Skin of body (tissue), 2 donors: Measurements from ENCODE around the gene FUT9. TPM values are rescaled to one million over a fixed set of nuclear protein-coding genes. Genes with fewer than 3 reads are reported as not detected.

ENCODE experiments used
- DNase-seq: peaks from one replicate; lab custom pipeline; 2025; lab: John Stamatoyannopoulos, UW
- total RNA-seq: library from RNA; depleted of rRNA; stranded (reverse); fragments of >200 nt; gene quantifications from one replicate; pipeline ENCODE4 v1.2.3, GENCODE V29; 2014

FUT9 gene
- 0.10 TPM for total RNA-seq

DNA sequence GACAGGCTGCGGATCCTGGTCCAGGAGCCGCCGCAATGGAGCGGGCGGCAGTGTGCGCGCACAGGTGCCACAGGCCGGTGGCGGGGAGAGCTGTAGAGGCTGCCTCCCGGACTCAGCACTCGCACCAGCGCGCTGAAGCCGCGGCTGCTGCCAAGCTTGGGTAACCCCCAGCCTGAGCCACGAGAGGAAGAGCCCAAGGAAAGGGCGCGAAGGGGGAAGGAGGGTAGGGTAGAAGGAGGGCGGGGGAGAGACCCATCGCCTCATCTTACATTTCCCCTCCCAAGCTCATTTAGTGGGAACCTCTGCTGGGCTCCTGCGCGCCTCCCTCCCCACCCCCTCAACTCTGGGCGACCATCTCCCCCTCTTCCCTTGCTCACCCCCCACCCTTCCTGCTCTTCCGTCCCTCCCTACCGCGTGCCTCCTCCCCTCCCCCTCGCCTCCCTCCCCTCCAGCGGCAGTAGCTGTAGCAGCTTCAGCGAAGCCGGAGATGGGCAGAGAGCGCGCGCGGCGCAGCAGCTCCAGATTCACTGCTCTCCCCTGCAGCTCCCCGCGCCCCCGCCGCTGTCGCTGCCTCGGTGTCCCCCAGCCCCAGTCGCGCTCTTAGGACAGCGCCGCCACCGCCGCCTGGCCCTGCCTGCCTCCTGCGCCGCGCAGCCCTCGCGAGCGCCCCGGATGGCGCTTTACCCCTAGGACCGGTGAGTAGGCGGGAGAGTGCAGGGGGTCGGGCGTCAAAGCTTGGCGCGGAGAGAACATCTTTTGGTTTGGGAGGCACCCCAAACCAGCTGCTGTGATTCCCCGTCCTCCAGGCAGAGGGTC lies at the start of gene FUT9:
Gene FUT9, plus strand, starts transcription at position 457 of the 816 bp plus-strand sequence. CDS start 187,182 bp downstream, outside the sequence.
- DNase-seq: no peak

DNA sequence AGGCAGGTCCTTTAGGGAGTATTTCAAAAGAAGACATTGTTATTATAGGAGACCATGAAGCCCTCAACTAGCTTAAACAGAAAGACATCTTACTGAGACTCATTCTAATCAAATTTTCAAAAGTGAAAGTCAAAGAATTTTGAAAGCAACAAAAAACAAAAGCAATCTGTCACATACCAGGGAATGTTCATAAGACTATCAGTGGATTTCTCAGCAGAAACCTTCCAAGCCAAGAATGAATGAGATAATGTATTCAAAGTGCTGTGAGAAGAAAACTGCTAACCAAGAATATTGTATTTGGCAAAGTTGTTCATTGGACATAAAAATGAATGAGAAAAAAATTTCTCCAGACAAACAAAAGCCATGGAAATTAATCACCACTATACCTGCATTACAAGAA lies 48.2 kb upstream of the FUT9 start:
- DNase-seq: no peak

GRCh38 chr6:95973976-95974375 lies 41.8 kb upstream of the FUT9 start:
- DNase-seq: no peak

DNA sequence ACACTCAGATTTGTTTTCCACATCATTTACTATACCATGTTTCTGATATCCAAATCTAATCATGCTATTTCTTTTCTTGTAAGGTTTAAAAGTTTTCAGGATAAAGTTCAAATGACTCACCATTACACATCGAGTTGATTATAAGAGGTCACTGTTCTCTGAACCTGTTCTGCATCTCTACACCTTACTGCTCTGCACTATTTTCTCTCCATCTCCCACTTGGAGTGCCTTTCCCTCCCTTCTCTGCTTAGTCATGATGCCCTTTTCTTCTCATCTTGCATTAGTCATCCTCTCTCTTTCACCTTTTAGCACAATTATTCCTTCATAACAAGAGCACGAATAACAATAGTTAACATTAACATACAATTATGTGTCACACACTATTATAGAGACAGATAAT lies 37.5 kb upstream of the FUT9 start:
- no peak for DNase-seq

DNA sequence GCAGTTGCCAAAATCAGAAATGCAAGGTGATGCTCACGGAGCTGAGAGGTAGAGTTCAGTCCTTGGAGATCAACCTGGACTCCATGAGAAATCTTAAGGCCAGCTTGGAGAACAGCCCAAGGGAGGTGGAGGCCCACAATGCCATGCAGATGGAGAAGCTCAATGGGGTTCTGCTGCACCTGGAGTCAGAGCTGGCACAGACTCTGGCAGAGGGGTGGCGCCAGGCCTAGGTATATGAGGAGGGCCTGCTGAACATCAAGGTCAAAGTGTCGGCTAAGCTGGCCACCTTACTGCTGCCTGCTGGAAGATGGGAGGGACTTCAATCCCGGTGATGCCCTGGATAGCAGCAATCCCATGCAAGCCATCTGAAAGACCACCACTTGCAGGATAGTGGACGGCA lies 23.9 kb upstream of the FUT9 start:
- no peak for DNase-seq

GRCh38 chr6:95994151-95994550 lies 21.6 kb upstream of the FUT9 start:
- DNase-seq: no peak

DNA sequence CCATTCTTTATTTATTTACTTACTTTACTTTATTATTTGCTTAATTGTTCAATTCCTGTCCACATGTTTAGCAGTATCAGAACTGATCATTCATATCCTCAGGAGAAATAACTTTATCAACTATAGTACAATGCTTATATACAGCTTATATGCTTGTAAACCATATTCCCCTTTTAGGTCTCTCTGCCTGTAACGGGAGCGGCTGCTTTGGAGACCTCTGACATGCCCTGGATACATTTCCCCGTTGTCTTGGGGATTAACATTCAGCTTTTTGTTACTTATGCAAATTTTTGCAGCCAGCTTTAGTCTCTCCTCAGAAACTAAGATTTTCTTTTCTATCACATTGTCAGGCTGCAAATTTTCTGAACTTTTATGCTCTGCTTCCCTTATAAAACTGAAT lies 17.6 kb upstream of the FUT9 start:
- no peak for DNase-seq

GRCh38 chr6:96001891-96002575 lies 13.7 kb upstream of the FUT9 start:
- DNase-seq: no peak

GRCh38 chr6:96002576-96002910 lies 13.2 kb upstream of the FUT9 start:
- no peak for DNase-seq

DNA sequence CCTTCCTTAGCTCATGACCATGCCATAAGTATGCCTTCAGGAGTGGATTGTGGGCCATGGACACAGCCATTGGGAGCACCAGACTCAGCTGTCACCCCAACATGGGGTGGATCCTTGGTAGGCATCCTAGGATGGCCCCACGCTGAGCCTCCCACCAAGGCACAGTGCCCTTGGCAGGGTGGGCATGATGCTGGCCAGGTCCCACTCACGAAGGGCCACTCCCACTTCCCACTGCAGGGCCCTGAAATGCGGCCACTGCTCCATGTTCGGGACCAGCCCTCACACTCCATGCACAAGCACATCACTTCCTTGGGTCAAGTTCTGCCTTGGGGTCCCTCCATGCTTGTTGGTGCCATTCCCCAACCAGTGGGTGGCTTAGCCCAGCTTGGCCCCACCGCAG lies 12.9 kb upstream of the FUT9 start:
- DNase-seq: no peak

GRCh38 chr6:96007663-96008062 lies 8.1 kb upstream of the FUT9 start:
- no peak for DNase-seq

DNA sequence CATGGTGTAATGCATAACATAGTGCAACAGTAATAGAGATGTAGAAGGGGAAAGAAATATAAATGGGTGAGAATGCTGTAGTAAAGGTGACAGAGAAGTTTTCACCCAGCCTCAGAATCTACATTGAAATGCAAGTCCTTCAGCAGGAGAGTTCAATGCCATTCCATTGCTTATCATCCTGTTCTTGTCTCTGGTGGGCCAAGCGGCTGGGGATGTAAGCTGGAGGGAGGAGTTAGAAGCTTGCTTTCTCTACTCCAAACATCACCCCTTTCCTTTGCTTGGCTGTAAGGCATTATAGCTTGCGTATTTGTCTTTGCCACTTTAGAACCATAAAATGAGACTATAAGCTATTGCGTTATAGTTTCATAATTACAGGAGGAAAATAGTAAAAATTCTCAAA lies 2.2 kb upstream of the FUT9 start:
- DNase-seq: no peak

DNA sequence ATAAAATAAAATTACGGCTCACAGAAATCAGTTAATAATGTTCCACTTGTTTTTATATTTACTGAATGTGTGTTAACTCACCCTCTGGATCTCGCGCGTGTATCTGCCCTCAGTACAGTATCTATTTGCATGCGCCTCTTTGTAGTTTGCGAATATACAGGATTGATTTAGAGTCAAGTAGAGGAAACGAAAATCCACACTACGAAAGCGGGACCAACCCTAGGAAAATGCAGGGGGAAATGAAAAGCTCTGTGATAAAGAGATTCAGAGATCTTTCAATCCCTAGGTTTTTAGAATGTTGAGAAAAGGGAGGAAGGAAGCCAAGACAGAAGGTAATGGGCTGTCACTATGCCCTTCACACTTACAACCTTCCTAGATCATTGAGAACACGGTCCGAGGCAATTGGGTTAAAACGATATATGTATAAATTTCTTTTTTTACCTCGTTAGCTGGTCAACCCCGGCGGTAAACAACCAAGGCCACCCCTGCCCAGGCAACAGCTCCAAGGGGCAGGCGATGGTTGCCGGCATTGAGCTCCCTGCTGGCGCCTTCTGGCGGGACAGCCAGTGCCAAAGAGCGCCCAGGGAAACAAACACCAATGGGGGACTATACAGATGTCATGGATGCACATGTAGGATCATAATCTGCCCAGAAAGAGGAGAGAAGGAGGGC lies 792 bp upstream of the FUT9 start:
- no peak for DNase-seq

DNA sequence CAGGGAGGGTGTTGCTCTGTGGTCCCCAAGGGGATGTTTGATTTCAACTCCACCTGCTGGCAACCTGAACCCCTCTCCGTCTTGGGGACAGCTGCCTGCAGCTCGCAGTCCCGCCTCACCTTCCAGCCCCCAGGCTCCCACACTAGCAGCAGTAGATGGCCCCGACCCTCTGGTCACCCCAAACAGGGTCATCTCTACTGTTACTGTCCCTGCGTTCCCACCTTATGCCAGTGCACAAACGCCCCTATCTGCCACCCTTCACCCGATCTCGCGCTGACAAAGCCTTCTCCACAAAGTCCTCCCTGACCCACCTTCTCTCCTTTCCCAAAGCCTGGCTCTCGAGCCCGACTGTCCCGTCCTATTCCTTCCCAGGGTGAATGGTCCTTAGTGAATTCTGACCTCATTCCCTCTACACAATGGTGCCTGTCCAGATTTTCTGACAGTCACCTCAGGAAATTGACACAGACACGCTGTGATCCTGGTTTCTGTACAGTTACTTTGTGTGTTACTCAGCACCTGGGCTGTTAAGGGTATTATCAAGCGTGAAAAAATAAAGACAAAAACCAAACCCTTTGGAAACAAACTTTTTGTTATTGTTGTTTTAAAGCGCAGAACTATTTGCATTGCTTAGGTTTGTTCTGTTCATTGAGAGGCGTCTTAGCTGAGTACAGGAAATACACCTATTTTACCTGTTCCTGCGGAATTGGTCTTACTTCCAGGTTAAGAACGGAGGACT lies 728 bp downstream of the FUT9 start:
- DNase-seq: no peak

DNA sequence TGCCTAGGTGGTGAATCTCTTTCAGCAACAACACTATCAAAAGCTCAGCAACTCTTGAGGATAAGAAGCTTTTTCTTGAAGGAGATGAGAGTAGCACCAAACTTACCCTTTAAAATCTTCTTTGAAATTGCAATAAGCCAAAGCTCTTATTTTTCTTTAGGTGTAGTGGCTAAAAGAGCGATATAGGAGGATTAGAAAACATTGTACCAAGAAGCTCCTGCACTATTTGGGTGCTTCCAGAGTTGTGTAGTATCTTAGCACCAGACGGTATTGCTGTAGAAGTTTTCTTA lies 1.2 kb downstream of the FUT9 start:
- DNase-seq: no peak

DNA sequence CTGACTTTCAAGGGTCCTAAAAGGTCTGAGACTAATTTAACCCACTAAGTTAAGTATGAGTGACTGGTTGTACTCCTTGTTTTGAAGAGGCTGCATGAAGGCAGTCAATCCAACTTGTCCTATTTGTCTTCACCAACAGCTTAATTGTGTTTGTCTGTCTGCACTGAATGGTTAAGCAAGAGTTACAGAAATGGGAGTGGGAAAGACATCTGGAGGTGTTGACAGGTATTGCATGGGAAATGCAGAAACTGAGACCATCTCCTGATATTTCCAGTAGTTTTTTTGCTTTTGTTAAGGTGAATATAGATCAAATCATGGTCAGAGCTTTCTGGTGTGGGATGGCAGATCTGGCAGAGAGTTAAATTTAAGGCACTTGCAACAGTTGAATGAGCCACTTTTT lies 6.5 kb downstream of the FUT9 start:
- no peak for DNase-seq

DNA sequence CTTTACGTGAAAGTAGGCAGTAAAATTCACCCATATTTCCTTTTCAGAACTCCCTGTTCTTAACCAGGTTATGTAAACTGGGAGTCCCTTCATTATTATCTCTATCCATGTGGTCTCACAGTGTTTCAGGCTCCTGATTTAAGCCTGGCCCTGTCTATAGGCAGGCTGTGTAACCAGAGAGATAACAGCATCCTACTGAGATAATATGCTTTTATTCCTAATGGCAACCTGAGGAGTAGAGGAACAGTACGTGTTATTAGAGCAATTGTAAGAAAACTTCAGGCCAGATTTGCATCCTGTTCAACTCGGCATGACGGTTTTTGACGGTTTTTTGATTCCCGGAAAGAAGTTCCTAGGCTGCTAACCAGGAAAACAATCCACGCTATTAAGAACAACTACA lies 16.9 kb downstream of the FUT9 start:
- DNase-seq: no peak

DNA sequence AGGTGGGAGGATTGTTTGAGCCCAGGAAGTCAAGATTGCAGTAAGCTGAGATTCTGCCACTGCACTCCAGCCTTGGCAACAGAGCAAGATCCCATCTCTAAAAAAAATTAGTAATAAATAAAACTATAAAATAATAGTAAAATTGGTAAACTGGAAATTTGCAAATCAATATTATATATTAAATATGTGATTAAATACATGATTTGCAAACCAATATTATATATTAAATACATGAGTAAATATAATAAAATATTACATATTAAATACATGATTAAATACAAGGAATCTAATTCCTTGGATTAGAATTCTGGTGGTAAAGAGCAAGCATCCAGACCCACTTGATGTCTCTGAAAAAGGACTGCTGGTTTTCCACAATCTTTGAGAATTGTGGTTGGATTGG lies 35.8 kb downstream of the FUT9 start:
- no peak for DNase-seq

GRCh38 chr6:96058082-96058481 lies 42.3 kb downstream of the FUT9 start:
- no peak for DNase-seq

DNA sequence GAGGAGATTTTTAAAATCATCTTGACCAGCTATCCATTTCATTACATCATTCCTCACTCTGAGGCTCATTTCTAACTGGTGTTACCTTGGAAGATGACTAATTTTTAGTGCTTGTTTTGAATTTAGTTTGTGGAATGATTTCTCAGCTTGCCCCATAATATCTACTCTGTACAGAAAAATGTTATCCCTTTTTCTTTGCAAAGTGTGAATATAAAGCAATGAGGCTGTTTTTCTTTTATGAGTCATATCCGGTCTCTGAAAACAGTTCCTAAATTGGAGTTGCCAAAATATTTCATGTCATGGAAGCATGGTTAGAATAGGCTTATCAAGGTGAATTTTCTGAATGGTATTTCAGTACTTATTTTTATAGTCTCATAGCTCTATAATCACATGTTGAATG lies 43.8 kb downstream of the FUT9 start:
- no peak for DNase-seq

DNA sequence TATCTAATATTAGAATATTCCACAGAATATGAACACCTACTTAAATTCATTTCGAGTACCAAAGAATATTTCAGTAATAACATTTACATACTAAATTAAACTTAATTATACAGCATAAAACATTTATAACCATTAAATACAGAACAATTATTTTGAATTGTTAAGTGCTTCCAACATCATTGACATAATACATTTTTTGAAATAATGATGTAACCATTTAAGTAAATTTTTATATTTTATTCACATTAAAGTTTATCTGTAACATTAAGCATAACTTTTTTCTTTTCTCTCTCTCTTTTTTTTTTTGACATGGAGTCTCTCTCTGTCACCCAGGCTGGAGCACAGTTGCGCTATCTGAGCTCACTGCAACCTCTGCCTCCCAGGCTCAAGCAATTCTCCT lies 44.5 kb downstream of the FUT9 start:
- DNase-seq: no peak

- no peak for DNase-seq
Observed at GRCh38 chr6:96065213-96065612, 49.4 kb downstream of the FUT9 start.
